HEK293 (cell line): ENCODE data around the gene SPG11.
"Not testable (repeated sequence)": the region's sequence is repeated elsewhere in the genome, so short reads cannot be mapped to it uniquely, and the experiment has no call there.

Experiments used
- CTCF ChIP-seq: fragments of 450-650 bp; formaldehyde crosslinking; IDR thresholded peaks from 2 replicates; pipeline ENCODE4 v1.5.1; 2016; ENCODE audit warnings: missing biosample characterization, missing genetic modification characterization
- KLF7 ChIP-seq: fragments of 450-650 bp; formaldehyde crosslinking; IDR thresholded peaks from 2 replicates; pipeline ENCODE4 v1.5.1; 2016; ENCODE audit warnings: missing biosample characterization, missing genetic modification characterization, borderline replicate concordance
- PATZ1 ChIP-seq: fragments of 450-650 bp; formaldehyde crosslinking; IDR thresholded peaks from 2 replicates; pipeline ENCODE4 v1.5.1; 2016; ENCODE audit warnings: missing biosample characterization, missing genetic modification characterization
- YY1 ChIP-seq: fragments of 450-650 bp; formaldehyde crosslinking; IDR thresholded peaks from 2 replicates; pipeline ENCODE4 v1.5.1; 2018; ENCODE audit warnings: missing biosample characterization, missing genetic modification characterization
- ZBTB7A ChIP-seq: fragments of 450-650 bp; formaldehyde crosslinking; IDR thresholded peaks from 2 replicates; pipeline ENCODE4 v1.5.1; 2016; ENCODE audit warnings: low read depth, missing biosample characterization, missing genetic modification characterization
- ZNF140 ChIP-seq: fragments of 450-650 bp; formaldehyde crosslinking; IDR thresholded peaks from 2 replicates; pipeline ENCODE4 v1.5.1; 2016; ENCODE audit warnings: missing biosample characterization, missing genetic modification characterization
- ZNF274 ChIP-seq, 2 experiments: fragments of 200-500 bp in 1 of 2; fragments of 450-650 bp in 1 of 2; sonication (Bioruptor generic) in 1 of 2; formaldehyde crosslinking in 1 of 2; IDR thresholded peaks; 2 replicates each; pipeline versions ENCODE4 v1.5.1 to v1.6.1; 2014 to 2016; ENCODE audit warnings: borderline replicate concordance in 1 of 2, inconsistent platforms in 1 of 2, low read length in 1 of 2, missing biosample characterization in 1 of 2, missing genetic modification characterization in 1 of 2
- ZNF416 ChIP-seq: fragments of 450-650 bp; formaldehyde crosslinking; IDR thresholded peaks from 2 replicates; pipeline ENCODE4 v1.5.1; 2016; ENCODE audit warnings: missing biosample characterization, missing genetic modification characterization
- ZNF426 ChIP-seq: fragments of 450-650 bp; formaldehyde crosslinking; IDR thresholded peaks from 2 replicates; pipeline ENCODE4 v1.5.1; 2017; ENCODE audit warnings: missing biosample characterization, missing genetic modification characterization, mild to moderate bottlenecking, inconsistent platforms, moderate library complexity
- TF ChIP-seq, protein P1 (sequence below): fragments of 450-650 bp; IDR thresholded peaks from 2 replicates; pipeline ENCODE4 v1.5.1; 2018; ENCODE audit warnings: missing biosample characterization, missing genetic modification characterization
- TF ChIP-seq, protein P2 (sequence below): fragments of 450-650 bp; formaldehyde crosslinking; IDR thresholded peaks from 2 replicates; pipeline ENCODE4 v1.5.1; 2016; ENCODE audit warnings: missing biosample characterization, missing genetic modification characterization, low read depth
- TF ChIP-seq, protein P3 (sequence below): IDR thresholded peaks from 2 replicates; pipeline ENCODE4 v1.6.1; 2011; ENCODE audit warnings: mild to moderate bottlenecking, low read depth, low read length, borderline replicate concordance
- TF ChIP-seq, protein P4 (sequence below): fragments of 450-650 bp; formaldehyde crosslinking; IDR thresholded peaks from 2 replicates; pipeline ENCODE4 v1.5.1; 2017; ENCODE audit warnings: missing biosample characterization, missing genetic modification characterization

DNA sequence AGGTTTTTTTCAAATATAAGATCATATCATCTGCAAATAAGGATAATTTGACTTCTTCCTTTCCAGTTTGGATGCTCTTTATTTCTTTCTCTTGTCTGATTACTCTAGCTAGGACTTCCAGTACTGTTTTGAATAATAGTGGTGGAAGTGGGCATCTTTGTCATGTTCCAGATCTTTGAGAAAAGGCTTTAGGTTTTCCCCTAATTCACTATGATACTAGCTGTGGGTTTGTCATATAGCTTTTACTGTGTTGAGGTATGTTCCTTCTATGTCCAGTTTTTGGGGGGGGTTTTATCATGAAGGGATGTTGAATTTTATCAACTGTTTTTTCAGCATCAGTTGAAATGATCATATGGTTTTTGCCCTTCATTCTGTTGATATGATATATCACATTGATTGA lies 37.2 kb upstream of the SPG11 start:
- TF ChIP-seq PATZ1 (tag by site-specific recombination); CTCF (tag by site-specific recombination); ZNF416 (tag by site-specific recombination); KLF7 (tag by site-specific recombination); ZNF274 (IDR thresholded peaks at IDR 0.05; ENCODE audit: low read length); ZNF274 (tag by site-specific recombination; IDR thresholded peaks at IDR 0.05; ENCODE audit: borderline replicate concordance); ZNF140 (tag by site-specific recombination); YY1 (tag by site-specific recombination); ZNF426 (tag by site-specific recombination); ZBTB7A (tag by site-specific recombination): not testable (repeated sequence)
- TF ChIP-seq, protein P1, sequence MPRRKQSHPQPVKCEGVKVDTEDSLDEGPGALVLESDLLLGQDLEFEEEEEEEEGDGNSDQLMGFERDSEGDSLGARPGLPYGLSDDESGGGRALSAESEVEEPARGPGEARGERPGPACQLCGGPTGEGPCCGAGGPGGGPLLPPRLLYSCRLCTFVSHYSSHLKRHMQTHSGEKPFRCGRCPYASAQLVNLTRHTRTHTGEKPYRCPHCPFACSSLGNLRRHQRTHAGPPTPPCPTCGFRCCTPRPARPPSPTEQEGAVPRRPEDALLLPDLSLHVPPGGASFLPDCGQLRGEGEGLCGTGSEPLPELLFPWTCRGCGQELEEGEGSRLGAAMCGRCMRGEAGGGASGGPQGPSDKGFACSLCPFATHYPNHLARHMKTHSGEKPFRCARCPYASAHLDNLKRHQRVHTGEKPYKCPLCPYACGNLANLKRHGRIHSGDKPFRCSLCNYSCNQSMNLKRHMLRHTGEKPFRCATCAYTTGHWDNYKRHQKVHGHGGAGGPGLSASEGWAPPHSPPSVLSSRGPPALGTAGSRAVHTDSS (tag by site-specific recombination) = not testable (repeated sequence)
- TF ChIP-seq, protein P2, sequence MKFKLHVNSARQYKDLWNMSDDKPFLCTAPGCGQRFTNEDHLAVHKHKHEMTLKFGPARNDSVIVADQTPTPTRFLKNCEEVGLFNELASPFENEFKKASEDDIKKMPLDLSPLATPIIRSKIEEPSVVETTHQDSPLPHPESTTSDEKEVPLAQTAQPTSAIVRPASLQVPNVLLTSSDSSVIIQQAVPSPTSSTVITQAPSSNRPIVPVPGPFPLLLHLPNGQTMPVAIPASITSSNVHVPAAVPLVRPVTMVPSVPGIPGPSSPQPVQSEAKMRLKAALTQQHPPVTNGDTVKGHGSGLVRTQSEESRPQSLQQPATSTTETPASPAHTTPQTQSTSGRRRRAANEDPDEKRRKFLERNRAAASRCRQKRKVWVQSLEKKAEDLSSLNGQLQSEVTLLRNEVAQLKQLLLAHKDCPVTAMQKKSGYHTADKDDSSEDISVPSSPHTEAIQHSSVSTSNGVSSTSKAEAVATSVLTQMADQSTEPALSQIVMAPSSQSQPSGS = not testable (repeated sequence)
- TF ChIP-seq, protein P3, sequence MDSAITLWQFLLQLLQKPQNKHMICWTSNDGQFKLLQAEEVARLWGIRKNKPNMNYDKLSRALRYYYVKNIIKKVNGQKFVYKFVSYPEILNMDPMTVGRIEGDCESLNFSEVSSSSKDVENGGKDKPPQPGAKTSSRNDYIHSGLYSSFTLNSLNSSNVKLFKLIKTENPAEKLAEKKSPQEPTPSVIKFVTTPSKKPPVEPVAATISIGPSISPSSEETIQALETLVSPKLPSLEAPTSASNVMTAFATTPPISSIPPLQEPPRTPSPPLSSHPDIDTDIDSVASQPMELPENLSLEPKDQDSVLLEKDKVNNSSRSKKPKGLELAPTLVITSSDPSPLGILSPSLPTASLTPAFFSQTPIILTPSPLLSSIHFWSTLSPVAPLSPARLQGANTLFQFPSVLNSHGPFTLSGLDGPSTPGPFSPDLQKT = not testable (repeated sequence)
- TF ChIP-seq, protein P4, sequence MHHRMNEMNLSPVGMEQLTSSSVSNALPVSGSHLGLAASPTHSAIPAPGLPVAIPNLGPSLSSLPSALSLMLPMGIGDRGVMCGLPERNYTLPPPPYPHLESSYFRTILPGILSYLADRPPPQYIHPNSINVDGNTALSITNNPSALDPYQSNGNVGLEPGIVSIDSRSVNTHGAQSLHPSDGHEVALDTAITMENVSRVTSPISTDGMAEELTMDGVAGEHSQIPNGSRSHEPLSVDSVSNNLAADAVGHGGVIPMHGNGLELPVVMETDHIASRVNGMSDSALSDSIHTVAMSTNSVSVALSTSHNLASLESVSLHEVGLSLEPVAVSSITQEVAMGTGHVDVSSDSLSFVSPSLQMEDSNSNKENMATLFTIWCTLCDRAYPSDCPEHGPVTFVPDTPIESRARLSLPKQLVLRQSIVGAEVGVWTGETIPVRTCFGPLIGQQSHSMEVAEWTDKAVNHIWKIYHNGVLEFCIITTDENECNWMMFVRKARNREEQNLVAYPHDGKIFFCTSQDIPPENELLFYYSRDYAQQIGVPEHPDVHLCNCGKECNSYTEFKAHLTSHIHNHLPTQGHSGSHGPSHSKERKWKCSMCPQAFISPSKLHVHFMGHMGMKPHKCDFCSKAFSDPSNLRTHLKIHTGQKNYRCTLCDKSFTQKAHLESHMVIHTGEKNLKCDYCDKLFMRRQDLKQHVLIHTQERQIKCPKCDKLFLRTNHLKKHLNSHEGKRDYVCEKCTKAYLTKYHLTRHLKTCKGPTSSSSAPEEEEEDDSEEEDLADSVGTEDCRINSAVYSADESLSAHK (tag by site-specific recombination) = not testable (repeated sequence)
